ENCODE measurements around the gene FZD1.

FZD1 gene

DNA sequence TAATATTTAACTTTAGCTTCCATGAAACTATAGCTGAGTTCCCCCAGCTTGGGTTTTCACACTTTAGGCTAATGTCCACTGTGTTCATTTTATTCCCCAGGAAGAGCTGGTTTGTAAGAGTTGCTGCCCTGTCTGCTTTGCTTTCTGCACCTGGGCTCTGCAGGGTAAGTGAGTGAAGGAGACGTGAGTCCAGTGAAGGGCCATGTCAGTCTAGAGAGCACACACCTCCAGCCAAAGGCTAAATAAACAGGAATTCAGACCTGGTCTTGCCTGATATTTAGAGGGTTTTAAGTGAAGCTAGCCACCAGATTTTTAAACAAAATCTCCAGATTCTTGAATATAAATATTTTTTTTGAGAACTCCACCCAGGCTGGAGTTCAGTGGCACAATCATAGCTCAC, 24.5 kb upstream of the FZD1 start:
- FAIRE-seq (no peak), DNase-seq (ENCODE audit: insufficient read length, low spot score) (no peak)
- no peak for TF ChIP-seq TAF1 (IDR thresholded peaks at IDR 0.05; ENCODE audit: low read depth, low read length)
- TF ChIP-seq PAX5 (IDR thresholded peaks at IDR 0.05; ENCODE audit: insufficient read depth, low read length, severe bottlenecking): no peak
- no peak for TF ChIP-seq SPI1 (IDR thresholded peaks at IDR 0.05; ENCODE audit: low read depth, low read length)
- no peak for TF ChIP-seq POLR2AphosphoS5 (IDR thresholded peaks at IDR 0.05; ENCODE audit: low read depth, low read length)
- TF ChIP-seq POU2F2 (IDR thresholded peaks at IDR 0.05; ENCODE audit: low read depth, low read length): no peak
- TF ChIP-seq POLR2A (IDR thresholded peaks at IDR 0.05; ENCODE audit: low read depth, low read length): no peak

DNA sequence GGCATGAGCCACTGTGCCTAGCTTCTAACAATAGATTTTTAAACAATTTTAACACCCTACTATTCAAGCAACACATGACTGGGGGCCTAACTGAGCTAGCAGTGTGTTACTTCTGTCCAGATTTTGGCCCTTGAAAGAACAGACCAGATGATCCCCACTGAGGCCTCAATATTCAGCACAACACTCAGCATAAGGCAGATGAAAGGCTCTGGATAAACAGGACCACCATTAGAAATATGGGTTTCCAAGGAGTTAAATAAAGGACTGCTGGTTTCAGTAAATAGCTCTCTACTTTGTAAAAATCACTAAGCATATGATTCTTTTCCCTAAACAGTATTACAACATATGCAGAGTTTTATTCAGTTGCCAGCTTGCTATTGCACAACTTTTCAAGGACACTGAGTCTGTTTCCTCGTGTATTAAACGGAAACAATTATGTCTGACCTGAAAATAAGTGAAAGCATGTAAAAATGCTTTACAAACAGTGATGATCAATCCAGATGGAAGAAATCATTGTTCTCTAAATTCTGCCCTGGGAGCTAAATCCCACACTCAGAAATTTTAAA, 23.8 kb upstream of the FZD1 start:
- DNase-seq (ENCODE audit: insufficient read length, low spot score) (no peak), FAIRE-seq (no peak)
- TF ChIP-seq SPI1 (IDR thresholded peaks at IDR 0.05; ENCODE audit: low read depth, low read length): no peak
- TF ChIP-seq POU2F2 (IDR thresholded peaks at IDR 0.05; ENCODE audit: low read depth, low read length): no peak
- TF ChIP-seq POLR2A (IDR thresholded peaks at IDR 0.05; ENCODE audit: low read depth, low read length): no peak

DNA sequence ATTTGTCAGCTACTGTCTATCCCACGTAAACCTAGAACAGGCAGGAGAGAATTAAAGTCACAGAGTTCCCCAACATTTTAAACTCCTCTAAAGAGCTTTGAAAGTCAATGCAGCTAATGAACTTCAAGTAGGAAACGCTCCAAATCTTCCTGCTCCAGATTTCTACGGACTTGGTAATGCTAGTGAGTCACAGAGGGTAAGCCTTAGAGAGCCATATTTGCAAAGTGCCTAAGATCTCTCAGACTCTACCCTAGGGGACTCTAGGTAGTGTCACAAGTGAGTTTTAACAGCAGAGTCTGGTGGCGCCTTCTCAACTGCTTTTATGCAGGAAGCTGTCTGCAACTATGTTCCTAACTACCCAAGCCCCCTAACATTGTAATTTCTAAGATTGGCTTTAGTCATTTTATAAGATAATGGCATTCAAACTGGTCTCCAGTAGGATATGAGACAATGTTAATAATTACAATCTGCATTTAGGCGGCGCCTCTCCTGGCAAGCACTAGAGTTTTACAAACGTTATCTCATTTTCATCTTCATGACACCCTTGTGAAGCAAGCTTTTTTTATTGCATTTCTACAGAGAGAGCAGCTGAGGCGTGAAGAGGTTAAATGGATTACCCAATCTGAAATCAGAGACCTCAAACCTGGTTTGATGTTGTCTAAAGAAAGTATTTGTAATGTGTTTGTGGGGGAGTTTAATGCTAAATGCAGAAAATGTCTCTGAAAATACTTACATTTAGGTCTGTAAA, 22.0 kb upstream of the FZD1 start:
- FAIRE-seq: no peak
- DNase-seq (ENCODE audit: insufficient read length, low spot score): no peak

DNA sequence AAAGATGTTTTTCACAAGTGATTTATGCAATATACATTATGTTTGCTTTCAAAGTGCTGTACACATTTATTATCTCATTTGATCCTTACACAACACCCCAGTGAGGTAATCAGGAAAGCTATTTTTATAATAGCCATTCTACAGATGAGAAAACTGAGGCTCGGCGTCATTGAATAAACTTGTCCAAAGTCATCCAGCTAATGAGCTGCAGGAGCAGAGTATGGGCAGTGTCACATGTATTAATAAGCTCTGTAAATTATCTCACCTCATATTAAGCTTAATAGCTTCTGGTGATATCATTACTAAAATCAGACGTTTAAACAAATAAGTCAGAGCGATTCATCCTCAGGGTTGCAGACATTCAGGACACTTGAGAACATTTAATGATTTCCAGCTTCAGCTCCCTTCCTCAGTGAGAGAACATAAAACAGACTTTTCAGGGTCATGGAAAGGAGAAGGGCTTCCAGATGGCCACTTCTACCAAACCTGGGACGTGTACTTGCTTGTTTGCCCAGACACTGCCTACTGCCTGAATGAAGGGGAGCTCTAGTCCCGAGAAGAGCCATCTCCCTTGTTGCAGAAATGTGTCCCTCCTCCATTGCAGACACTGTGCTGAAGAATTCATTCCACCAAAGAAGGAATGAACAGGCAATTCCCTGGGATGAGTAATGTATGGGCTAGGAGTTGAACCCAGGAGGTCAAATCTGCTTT, 20.5 kb upstream of the FZD1 start:
- no peak for FAIRE-seq
- TF ChIP-seq SPI1 (IDR thresholded peaks at IDR 0.05; ENCODE audit: low read depth, low read length): no peak
- TF ChIP-seq TAF1 (IDR thresholded peaks at IDR 0.05; ENCODE audit: low read depth, low read length): no peak
- no peak for TF ChIP-seq POU2F2 (IDR thresholded peaks at IDR 0.05; ENCODE audit: low read depth, low read length)
- no peak for TF ChIP-seq PAX5 (IDR thresholded peaks at IDR 0.05; ENCODE audit: insufficient read depth, low read length, severe bottlenecking)
- TF ChIP-seq POLR2AphosphoS5 (IDR thresholded peaks at IDR 0.05; ENCODE audit: low read depth, low read length): no peak
- no peak for TF ChIP-seq POLR2A (IDR thresholded peaks at IDR 0.05; ENCODE audit: low read depth, low read length)

More for the DNA sequence above, 22.0 kb upstream of the FZD1 start:
- TF ChIP-seq SPI1 (IDR thresholded peaks at IDR 0.05; ENCODE audit: low read depth, low read length) (no peak), POLR2A (IDR thresholded peaks at IDR 0.05; ENCODE audit: low read depth, low read length) (no peak), POU2F2 (IDR thresholded peaks at IDR 0.05; ENCODE audit: low read depth, low read length) (no peak), PAX5 (IDR thresholded peaks at IDR 0.05; ENCODE audit: insufficient read depth, low read length, severe bottlenecking) (no peak), POLR2AphosphoS5 (IDR thresholded peaks at IDR 0.05; ENCODE audit: low read depth, low read length) (no peak), TAF1 (IDR thresholded peaks at IDR 0.05; ENCODE audit: low read depth, low read length) (no peak)

DNA sequence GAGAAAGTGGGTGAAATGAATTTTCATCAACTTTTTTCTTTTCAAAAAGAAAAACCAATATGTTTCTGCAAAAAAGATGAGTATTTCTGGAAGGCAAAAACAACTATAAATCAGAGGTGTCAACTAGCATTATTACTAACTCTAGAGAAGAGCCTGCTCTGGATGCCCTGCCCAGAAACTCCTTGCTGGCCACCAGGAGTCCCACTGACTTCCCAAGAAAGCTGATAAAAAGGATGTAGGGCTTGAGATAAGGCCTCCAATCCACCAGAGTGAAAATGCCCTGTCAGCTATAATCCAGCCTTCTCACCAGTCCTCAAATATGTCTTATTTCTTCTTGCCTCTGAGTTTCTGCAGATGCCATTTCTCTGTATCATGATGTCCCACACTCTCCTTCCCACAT, 16.7 kb upstream of the FZD1 start:
- FAIRE-seq (no peak), DNase-seq (ENCODE audit: insufficient read length, low spot score) (no peak)
- no peak for TF ChIP-seq TAF1 (IDR thresholded peaks at IDR 0.05; ENCODE audit: low read depth, low read length)
- TF ChIP-seq PAX5 (IDR thresholded peaks at IDR 0.05; ENCODE audit: insufficient read depth, low read length, severe bottlenecking): no peak
- no peak for TF ChIP-seq POLR2A (IDR thresholded peaks at IDR 0.05; ENCODE audit: low read depth, low read length)
- TF ChIP-seq POU2F2 (IDR thresholded peaks at IDR 0.05; ENCODE audit: low read depth, low read length): no peak
- no peak for TF ChIP-seq POLR2AphosphoS5 (IDR thresholded peaks at IDR 0.05; ENCODE audit: low read depth, low read length)
- TF ChIP-seq SPI1 (IDR thresholded peaks at IDR 0.05; ENCODE audit: low read depth, low read length): no peak

More for the DNA sequence above, 20.5 kb upstream of the FZD1 start:
- no peak for DNase-seq (ENCODE audit: insufficient read length, low spot score)

DNA sequence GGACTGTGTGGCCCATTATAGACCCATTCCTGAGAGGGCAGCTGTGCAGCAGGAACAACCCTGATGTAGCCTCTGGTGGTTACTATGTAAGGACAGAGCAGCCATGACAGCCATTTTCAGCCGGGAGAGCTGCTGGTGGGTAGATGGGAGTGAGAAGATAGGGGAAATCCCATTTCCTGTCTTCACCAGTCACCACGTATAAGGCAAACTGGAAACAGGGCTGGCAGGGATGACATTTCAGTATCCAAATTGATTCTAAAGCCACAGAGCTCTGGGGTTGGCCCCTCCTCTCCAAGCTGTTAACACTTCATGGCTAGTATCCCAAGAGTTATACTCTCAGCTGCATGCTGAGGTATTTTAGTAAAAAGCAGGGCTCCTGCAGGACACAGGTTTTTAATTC, 15.2 kb upstream of the FZD1 start:
- FAIRE-seq: no peak
- DNase-seq (ENCODE audit: insufficient read length, low spot score): no peak
- TF ChIP-seq POLR2AphosphoS5 (IDR thresholded peaks at IDR 0.05; ENCODE audit: low read depth, low read length) (no peak), PAX5 (IDR thresholded peaks at IDR 0.05; ENCODE audit: insufficient read depth, low read length, severe bottlenecking) (no peak), POU2F2 (IDR thresholded peaks at IDR 0.05; ENCODE audit: low read depth, low read length) (no peak), POLR2A (IDR thresholded peaks at IDR 0.05; ENCODE audit: low read depth, low read length) (no peak), TAF1 (IDR thresholded peaks at IDR 0.05; ENCODE audit: low read depth, low read length) (no peak), SPI1 (IDR thresholded peaks at IDR 0.05; ENCODE audit: low read depth, low read length) (no peak)

DNA sequence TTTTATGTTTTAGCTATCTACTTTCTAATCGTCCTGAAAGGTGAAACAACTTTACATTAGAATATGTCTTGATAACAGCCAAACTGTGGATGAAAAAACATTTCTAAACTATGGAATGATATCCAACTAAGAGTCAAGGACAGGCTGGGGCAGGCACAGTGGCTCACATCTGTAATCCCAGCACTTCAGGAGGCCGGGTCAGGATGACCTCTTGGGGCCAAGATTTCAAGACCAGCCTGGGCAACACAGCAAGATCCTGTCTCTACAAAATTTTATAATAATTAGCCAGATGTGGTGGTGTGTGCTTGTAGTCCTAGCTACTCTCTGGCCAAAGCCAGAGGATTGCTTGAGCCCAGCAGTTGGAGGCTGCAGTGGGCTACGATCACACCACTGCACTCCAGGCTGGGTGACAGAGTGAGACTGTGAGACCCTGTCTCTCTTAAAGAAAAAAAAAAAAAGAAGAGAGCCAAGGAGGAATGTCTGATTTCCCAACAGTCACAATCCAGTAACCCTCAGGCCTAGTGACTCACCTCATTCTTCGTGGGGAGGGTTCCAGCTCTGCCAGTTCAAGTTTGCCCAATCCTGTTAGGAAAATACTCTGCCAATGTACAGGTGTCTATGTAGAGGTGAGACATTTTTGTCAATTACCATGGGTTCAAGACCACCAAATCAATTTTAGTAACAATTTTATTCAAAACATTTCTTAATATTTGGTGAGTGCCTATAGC, 14.6 kb upstream of the FZD1 start:
- TF ChIP-seq SPI1 (IDR thresholded peaks at IDR 0.05; ENCODE audit: low read depth, low read length) (no peak), PAX5 (IDR thresholded peaks at IDR 0.05; ENCODE audit: insufficient read depth, low read length, severe bottlenecking) (no peak), POLR2A (IDR thresholded peaks at IDR 0.05; ENCODE audit: low read depth, low read length) (no peak), POLR2AphosphoS5 (IDR thresholded peaks at IDR 0.05; ENCODE audit: low read depth, low read length) (no peak), POU2F2 (IDR thresholded peaks at IDR 0.05; ENCODE audit: low read depth, low read length) (no peak), TAF1 (IDR thresholded peaks at IDR 0.05; ENCODE audit: low read depth, low read length) (no peak)
- DNase-seq (ENCODE audit: insufficient read length, low spot score): no peak
- no peak for FAIRE-seq

DNA sequence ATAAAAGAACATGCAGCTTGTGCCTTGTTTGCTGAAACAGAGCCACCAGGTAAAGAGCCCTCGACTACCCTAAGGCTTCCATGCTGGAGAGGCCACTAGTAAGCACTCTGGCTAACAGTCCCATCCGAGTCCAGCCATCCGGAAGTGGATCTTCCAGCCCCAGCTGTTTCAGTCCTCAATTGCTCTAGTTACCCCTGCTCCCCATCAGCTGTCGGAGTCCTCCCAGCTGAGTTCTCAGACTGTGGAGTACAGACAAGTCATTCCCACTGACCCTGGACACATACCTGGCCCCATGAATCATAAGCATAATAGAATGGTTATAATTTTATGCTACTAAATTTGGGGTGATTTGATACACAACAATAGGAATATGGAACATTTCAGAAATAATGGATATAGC, 13.5 kb upstream of the FZD1 start:
- TF ChIP-seq POLR2A (IDR thresholded peaks at IDR 0.05; ENCODE audit: low read depth, low read length): no peak
- no peak for TF ChIP-seq POU2F2 (IDR thresholded peaks at IDR 0.05; ENCODE audit: low read depth, low read length)
- TF ChIP-seq TAF1 (IDR thresholded peaks at IDR 0.05; ENCODE audit: low read depth, low read length): no peak
- no peak for TF ChIP-seq POLR2AphosphoS5 (IDR thresholded peaks at IDR 0.05; ENCODE audit: low read depth, low read length)
- no peak for TF ChIP-seq PAX5 (IDR thresholded peaks at IDR 0.05; ENCODE audit: insufficient read depth, low read length, severe bottlenecking)
- FAIRE-seq: no peak
- DNase-seq (ENCODE audit: insufficient read length, low spot score): no peak

DNA sequence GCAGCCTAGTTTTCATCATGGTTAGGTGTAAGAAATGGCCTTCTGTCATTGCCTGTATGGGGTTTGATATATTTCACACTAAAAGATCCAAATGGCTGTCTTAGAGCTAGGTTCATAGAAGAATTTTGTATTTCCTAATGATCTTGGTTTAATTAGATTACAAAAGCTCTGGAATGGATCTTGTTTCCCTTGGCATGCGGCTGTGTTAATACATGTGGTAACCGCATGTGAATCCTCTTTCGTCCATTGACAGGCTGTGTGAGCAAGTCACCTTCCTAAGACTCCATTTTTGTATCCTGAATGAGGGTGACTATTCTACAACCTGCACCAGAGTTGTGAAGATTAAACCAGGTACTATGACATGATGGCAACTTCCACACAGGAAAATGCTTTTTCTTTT, 12.4 kb upstream of the FZD1 start:
- FAIRE-seq (no peak), DNase-seq (ENCODE audit: insufficient read length, low spot score) (no peak)

More for the DNA sequence above, 12.4 kb upstream of the FZD1 start:
- no peak for TF ChIP-seq POLR2AphosphoS5 (IDR thresholded peaks at IDR 0.05; ENCODE audit: low read depth, low read length)
- TF ChIP-seq POU2F2 (IDR thresholded peaks at IDR 0.05; ENCODE audit: low read depth, low read length): no peak
- TF ChIP-seq PAX5 (IDR thresholded peaks at IDR 0.05; ENCODE audit: insufficient read depth, low read length, severe bottlenecking): no peak
- TF ChIP-seq SPI1 (IDR thresholded peaks at IDR 0.05; ENCODE audit: low read depth, low read length): no peak
- no peak for TF ChIP-seq POLR2A (IDR thresholded peaks at IDR 0.05; ENCODE audit: low read depth, low read length)
- no peak for TF ChIP-seq TAF1 (IDR thresholded peaks at IDR 0.05; ENCODE audit: low read depth, low read length)
